ENCODE measurements around the gene ZIC5. TPM values are rescaled to one million over a fixed set of nuclear protein-coding genes. Genes with fewer than 3 reads are reported as not detected.
A peak's percentile ranks its signal among the peaks of the same experiment; 100 is the strongest.

The ZIC5 gene
- total and polyA plus RNA-seq, 4 donors, result 5.7 to 30.5 (median 8.8) TPM

DNA sequence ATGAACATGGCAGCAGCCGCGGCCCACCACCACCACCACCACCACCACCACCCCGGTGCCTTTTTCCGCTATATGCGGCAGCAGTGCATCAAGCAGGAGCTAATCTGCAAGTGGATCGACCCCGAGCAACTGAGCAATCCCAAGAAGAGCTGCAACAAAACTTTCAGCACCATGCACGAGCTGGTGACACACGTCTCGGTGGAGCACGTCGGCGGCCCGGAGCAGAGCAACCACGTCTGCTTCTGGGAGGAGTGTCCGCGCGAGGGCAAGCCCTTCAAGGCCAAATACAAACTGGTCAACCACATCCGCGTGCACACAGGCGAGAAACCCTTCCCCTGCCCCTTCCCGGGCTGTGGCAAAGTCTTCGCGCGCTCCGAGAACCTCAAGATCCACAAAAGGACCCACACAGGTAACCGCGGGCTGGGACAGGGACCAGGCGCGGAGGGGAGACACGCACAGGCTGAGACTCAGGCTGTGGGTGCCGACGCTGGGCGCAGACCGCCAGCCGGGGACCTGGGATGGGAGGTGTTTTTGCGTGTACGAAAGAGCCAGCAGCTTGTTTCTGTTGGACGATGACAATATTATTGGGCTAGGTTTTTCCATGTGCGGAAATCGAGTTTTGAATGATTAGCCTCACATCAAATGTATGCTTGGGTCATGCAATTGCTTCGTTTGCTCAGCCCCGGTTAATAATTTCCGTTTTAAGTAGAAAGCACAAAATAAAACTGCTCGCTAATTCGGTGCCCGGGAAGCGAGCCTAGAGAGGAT, 11.3 kb upstream of the ZIC5 start:
- H3K9me3 ChIP-seq (ENCODE audit: control insufficient read depth, insufficient read depth, low read length), result no peaks in the 10 kb centered on the region
- peaks cover 10% of the 10 kb centered on the region for H3K36me3 ChIP-seq (ENCODE audit: control insufficient read depth, insufficient read depth, low read length)
- peak overlapping the region; percentile 49 for H3K4me3 ChIP-seq (ENCODE audit: low read depth, low read length)
- H3K4me1 ChIP-seq (ENCODE audit: control insufficient read depth, insufficient read depth, low read length), result peaks cover 38% of the 10 kb centered on the region
- peak in 2 of 6 donors; percentile 35 to 67 for DNase-seq (ENCODE audit: low read depth in 4 of 6, low spot score in 6 of 6)
- 3% methylated on average over 45 of the region's 48 CpGs for WGBS (ENCODE audit: insufficient coverage)
- peaks cover 85% of the 10 kb centered on the region for H3K27me3 ChIP-seq (ENCODE audit: control insufficient read depth, insufficient read depth, low read length)
- peak overlapping the region; percentile 84 for H3K27ac ChIP-seq (ENCODE audit: low read depth, low read length)

DNA sequence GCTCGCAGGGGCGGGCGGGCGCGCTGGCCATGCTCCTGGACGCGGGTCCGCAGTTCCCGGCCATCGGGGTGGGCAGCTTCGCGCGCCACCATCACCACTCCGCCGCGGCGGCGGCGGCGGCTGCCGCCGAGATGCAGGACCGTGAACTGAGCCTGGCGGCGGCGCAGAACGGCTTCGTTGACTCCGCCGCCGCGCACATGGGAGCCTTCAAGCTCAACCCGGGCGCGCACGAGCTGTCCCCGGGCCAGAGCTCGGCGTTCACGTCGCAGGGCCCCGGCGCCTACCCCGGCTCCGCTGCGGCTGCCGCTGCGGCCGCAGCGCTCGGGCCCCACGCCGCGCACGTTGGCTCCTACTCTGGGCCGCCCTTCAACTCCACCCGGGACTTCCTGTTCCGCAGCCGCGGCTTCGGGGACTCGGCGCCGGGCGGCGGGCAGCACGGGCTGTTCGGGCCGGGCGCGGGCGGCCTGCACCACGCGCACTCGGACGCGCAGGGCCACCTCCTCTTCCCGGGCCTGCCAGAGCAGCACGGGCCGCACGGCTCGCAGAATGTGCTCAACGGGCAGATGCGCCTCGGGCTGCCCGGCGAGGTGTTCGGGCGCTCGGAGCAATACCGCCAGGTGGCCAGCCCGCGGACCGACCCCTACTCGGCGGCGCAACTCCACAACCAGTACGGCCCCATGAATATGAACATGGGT, 10.6 kb upstream of the ZIC5 start:
- peaks cover 34% of the 10 kb centered on the region for H3K4me1 ChIP-seq (ENCODE audit: control insufficient read depth, insufficient read depth, low read length)
- H3K36me3 ChIP-seq (ENCODE audit: control insufficient read depth, insufficient read depth, low read length), result peaks cover 7% of the 10 kb centered on the region
- peaks cover 85% of the 10 kb centered on the region for H3K27me3 ChIP-seq (ENCODE audit: control insufficient read depth, insufficient read depth, low read length)
- no peaks in the 10 kb centered on the region for H3K9me3 ChIP-seq (ENCODE audit: control insufficient read depth, insufficient read depth, low read length)
- H3K27ac ChIP-seq (ENCODE audit: low read depth, low read length), result peak overlapping the region; percentile 84
- DNase-seq (ENCODE audit: low read depth in 4 of 6, low spot score in 6 of 6), result peak in 3 of 6 donors; percentile 3 to 69 (median 63)
- peak overlapping the region; percentile 49 for H3K4me3 ChIP-seq (ENCODE audit: low read depth, low read length)
- WGBS (ENCODE audit: insufficient coverage), result under 1% methylated on average over 98 of the region's 98 CpGs

DNA sequence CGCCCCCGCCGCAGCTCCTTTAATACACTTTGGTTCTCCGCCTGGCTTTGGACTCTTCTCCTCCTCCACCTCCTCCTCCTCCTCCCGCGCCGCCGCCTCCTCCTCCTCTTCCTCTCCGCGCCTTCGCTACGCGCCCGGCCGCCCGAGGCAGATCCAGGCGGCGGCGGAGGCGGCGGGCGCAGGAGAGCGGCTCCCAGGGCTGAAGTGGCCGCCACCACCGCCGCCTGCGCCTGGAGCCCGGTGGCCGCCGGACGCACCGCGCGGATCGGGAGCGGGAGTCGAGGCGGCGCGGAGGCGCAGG, 10.1 kb upstream of the ZIC5 start, which contains the start of gene ZIC2:
TSS of gene ZIC2 (plus strand) at position 50 of the 301 bp plus-strand sequence. CDS start 281 bp downstream, outside the sequence.
- peak within 1 kb of the TSS; percentile 84 for H3K27ac ChIP-seq (ENCODE audit: low read depth, low read length)

DNA sequence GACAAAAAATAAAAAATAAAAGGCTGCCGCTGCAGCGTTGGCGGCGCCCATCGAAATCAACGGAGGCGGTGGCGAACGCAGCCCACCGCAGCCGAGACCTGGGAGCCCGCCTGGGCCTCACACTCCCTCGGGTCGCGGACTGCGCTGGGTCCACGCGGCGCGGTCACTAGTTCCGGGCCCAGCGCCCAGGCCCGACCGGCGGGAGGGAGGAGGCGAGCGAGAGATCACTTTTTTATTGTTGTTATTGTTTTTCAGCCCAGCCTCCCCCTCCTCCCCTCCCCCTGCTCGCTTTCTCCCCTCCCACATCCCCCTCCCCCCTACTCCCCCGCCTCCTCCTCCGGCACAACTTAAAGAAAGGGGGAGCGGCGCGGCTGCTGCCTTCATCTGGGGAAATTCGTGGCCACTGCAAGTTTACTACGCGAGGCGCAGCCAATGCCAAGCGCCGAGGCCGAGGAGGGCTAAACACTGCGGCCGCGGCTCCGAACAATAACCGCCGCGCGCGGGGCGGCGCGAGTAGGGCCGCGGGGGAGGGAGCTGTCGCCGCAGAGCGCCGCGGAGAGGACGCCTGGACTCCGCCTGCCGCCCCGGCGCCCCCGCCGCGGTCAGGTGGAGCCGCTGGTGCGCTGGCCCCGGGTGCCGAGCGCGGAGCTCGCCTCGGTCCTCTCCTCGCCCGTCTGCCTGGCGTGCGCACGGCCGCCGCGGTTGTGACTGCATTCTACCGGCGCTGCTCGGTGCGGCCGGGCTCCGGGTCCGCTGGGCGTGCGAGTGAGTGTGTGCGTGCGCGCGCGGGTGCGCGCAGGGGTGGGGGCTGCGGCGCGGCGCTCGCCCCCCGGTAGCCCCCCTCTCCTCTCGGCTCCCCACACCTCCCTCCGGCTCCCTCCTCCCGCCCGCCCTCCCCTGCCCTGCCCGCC, 9.5 kb upstream of the ZIC5 start:
- peaks cover 34% of the 10 kb centered on the region for H3K4me1 ChIP-seq (ENCODE audit: control insufficient read depth, insufficient read depth, low read length)
- WGBS (ENCODE audit: insufficient coverage), result under 1% methylated on average over 73 of the region's 110 CpGs

More for the DNA sequence above, 10.1 kb upstream of the ZIC5 start, which contains the start of gene ZIC2:
- Histone ChIP-seq H3K27me3 (ENCODE audit: control insufficient read depth, insufficient read depth, low read length) (peaks cover 85% of the 10 kb centered on the region), H3K9me3 (ENCODE audit: control insufficient read depth, insufficient read depth, low read length) (no peaks in the 10 kb centered on the region), H3K4me1 (ENCODE audit: control insufficient read depth, insufficient read depth, low read length) (peaks cover 34% of the 10 kb centered on the region), H3K4me3 (ENCODE audit: low read depth, low read length) (peak within 1 kb of the TSS; percentile 49), H3K36me3 (ENCODE audit: control insufficient read depth, insufficient read depth, low read length) (peaks cover 7% of the 10 kb centered on the region)
- 0% methylated on average over 38 of the region's 41 CpGs for WGBS (ENCODE audit: insufficient coverage)
- no peak for DNase-seq (ENCODE audit: low read depth in 4 of 6, low spot score in 6 of 6)

GRCh38 chr13:99980201-99980823, 8.7 kb upstream of the ZIC5 start:
- peak in 2 of 6 donors; percentile 82 to 92 for DNase-seq (ENCODE audit: low read depth in 4 of 6, low spot score in 6 of 6)
- under 1% methylated on average over 52 of the region's 76 CpGs for WGBS (ENCODE audit: insufficient coverage)
- peak overlapping the region; percentile 74 for H3K27ac ChIP-seq (ENCODE audit: low read depth, low read length)
- peaks cover 86% of the 10 kb centered on the region for H3K27me3 ChIP-seq (ENCODE audit: control insufficient read depth, insufficient read depth, low read length)
- peak overlapping the region; percentile 50 for H3K4me3 ChIP-seq (ENCODE audit: low read depth, low read length)
- H3K4me1 ChIP-seq (ENCODE audit: control insufficient read depth, insufficient read depth, low read length), result peaks cover 37% of the 10 kb centered on the region
- no peaks in the 10 kb centered on the region for H3K9me3 ChIP-seq (ENCODE audit: control insufficient read depth, insufficient read depth, low read length)
- H3K36me3 ChIP-seq (ENCODE audit: control insufficient read depth, insufficient read depth, low read length), result peaks cover 7% of the 10 kb centered on the region

More for the DNA sequence above, 9.5 kb upstream of the ZIC5 start:
- Histone ChIP-seq H3K27ac (ENCODE audit: low read depth, low read length) (peak overlapping the region; percentile 73), H3K4me3 (ENCODE audit: low read depth, low read length) (peak overlapping the region; percentile 39), H3K27me3 (ENCODE audit: control insufficient read depth, insufficient read depth, low read length) (peaks cover 85% of the 10 kb centered on the region), H3K36me3 (ENCODE audit: control insufficient read depth, insufficient read depth, low read length) (peaks cover 7% of the 10 kb centered on the region), H3K9me3 (ENCODE audit: control insufficient read depth, insufficient read depth, low read length) (no peaks in the 10 kb centered on the region)
- DNase-seq (ENCODE audit: low read depth in 4 of 6, low spot score in 6 of 6), result peak in 2 of 6 donors; percentile 83 to 90

- Histone ChIP-seq H3K4me3 (ENCODE audit: low read depth, low read length) (peak overlapping the region; percentile 50), H3K36me3 (ENCODE audit: control insufficient read depth, insufficient read depth, low read length) (peaks cover 1% of the 10 kb centered on the region), H3K27ac (ENCODE audit: low read depth, low read length) (peak overlapping the region; percentile 74), H3K27me3 (ENCODE audit: control insufficient read depth, insufficient read depth, low read length) (peaks cover 86% of the 10 kb centered on the region), H3K9me3 (ENCODE audit: control insufficient read depth, insufficient read depth, low read length) (no peaks in the 10 kb centered on the region), H3K4me1 (ENCODE audit: control insufficient read depth, insufficient read depth, low read length) (peaks cover 37% of the 10 kb centered on the region)
- WGBS (ENCODE audit: insufficient coverage), result 2% methylated on average over 59 of the region's 59 CpGs
- peak in 2 of 6 donors; percentile 34 to 62 for DNase-seq (ENCODE audit: low read depth in 4 of 6, low spot score in 6 of 6)
Observed at GRCh38 chr13:99979453-99980200, 8.1 kb upstream of the ZIC5 start.

DNA sequence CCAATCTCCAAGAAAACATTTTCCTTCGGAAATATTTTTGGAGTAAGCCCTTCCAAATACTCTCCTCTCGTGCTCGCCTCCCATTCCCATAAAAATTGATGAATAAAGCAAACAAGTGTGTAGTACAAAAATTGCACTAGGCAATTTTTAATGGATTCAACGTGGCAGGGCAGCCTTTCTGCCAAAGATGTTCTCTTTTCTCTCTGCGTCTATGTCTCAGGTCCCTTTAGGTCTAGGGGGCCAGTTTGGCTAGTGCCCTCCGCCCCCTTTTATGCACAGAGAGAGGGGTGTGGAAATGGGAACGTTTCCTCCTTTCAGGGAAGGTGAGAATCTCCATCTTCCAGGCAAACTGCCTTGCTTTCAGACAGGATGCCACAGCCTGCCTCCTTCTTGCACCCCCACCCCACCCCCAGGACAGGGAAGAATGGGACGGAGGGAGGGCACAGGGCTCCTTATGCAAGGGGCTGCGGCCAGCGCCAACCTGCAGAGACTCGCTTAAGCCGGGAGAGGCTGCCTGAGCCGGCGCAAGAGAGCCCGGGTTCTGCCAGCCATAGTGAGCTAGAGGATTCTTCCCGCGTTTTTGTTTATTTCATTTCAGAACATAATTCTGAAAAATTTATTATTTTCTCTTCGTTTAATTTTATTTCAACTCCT, 7.4 kb upstream of the ZIC5 start:
- WGBS (ENCODE audit: insufficient coverage), result 5% methylated on average over 6 of the region's 18 CpGs

More for the DNA sequence above, 7.4 kb upstream of the ZIC5 start:
- H3K9me3 ChIP-seq (ENCODE audit: control insufficient read depth, insufficient read depth, low read length), result no peaks in the 10 kb centered on the region
- peaks cover 38% of the 10 kb centered on the region for H3K4me1 ChIP-seq (ENCODE audit: control insufficient read depth, insufficient read depth, low read length)
- no peaks in the 10 kb centered on the region for H3K36me3 ChIP-seq (ENCODE audit: control insufficient read depth, insufficient read depth, low read length)
- peak overlapping the region; percentile 74 for H3K27ac ChIP-seq (ENCODE audit: low read depth, low read length)
- H3K27me3 ChIP-seq (ENCODE audit: control insufficient read depth, insufficient read depth, low read length), result peaks cover 86% of the 10 kb centered on the region
- peak in 2 of 6 donors; percentile 49 to 67 for DNase-seq (ENCODE audit: low read depth in 4 of 6, low spot score in 6 of 6)
- H3K4me3 ChIP-seq (ENCODE audit: low read depth, low read length), result peak overlapping the region; percentile 50
